Activated T-helper 17 cell treated with anti-CD3 and anti-CD28 coated beads, Interleukin-2, amount 50 U/mL, for 72 hours (primary cell): ENCODE results near the gene PCDH15. TPM values are rescaled to one million over a fixed set of nuclear protein-coding genes. Genes with fewer than 3 reads are reported as not detected.

ENCODE experiments used
- ATAC-seq: fragments of 150-1000 bp; cut with Tn5 transposase; replicated peaks from 2 replicates; pipeline ENCODE4 v1.10.0; 2021; ENCODE audit warnings: mild to moderate bottlenecking, moderate library complexity
- H3K27ac Mint-ChIP-seq: one replicate; pipeline ENCODE4 v1.8.0; 2022; ENCODE audit warnings: mixed read lengths
- H3K27me3 Mint-ChIP-seq: one replicate; pipeline ENCODE4 v1.8.0; 2022; ENCODE audit warnings: mixed read lengths
- H3K36me3 Mint-ChIP-seq: one replicate; pipeline ENCODE4 v1.8.0; 2022; ENCODE audit warnings: low read depth, mild to moderate bottlenecking, mixed read lengths
- H3K4me1 Mint-ChIP-seq: one replicate; pipeline ENCODE4 v1.8.0; 2022; ENCODE audit warnings: mixed read lengths
- H3K4me3 Mint-ChIP-seq: one replicate; pipeline ENCODE4 v1.8.0; 2022; ENCODE audit warnings: mild to moderate bottlenecking, mixed read lengths
- H3K9me3 Mint-ChIP-seq: one replicate; pipeline ENCODE4 v1.8.0; 2022; ENCODE audit warnings: mixed read lengths
- total RNA-seq, 2 donors: library from RNA; stranded (reverse); gene quantifications; one replicate each; pipeline ENCODE4 v1.2.3, GENCODE V29; 2022

Gene PCDH15
- not detected for total RNA-seq

DNA sequence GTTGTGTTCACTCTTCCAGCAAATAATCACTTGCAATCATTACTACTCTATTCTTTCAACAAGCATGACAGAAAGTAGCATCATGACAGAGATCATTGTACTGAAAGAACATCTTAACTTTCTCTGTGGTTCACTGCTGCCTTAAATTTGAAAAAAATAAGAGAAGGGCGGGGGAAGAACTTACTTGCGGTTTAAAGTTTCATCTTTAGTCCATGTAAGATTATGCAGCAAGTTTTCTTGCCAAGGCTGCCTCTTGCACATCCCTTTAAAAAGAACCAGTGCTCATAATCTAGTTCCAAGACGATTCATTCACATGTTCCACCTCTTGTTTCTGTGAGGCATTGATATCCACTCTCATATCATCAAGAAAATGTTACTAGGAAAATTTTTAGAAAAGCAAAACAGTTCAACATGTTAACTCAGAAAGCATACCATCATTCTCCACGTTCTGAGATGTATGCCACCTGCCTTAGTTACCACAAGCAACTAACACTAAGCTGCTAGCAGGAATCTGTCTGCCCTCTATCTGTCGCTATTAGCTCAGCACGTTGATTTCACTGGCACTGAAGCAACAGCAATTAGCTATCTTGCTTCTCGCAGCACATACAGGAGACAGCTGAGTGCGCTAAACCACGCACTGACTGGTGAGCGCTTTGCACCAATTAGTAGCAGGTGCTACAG, at the start of gene PCDH15:
Gene PCDH15 (minus strand): TSS at position 491 of the 681 bp plus-strand sequence. CDS start 136,969 bp downstream, outside the sequence.
- Mint-ChIP-seq H3K4me3 (no peak within 1 kb of the TSS), H3K9me3 (peaks cover 18% of the 10 kb centered on the region), H3K27me3 (no peaks in the 10 kb centered on the region), H3K4me1 (no peaks in the 10 kb centered on the region), H3K27ac (no peak within 1 kb of the TSS), H3K36me3 (no peaks in the 10 kb centered on the region)
- ATAC-seq, result no peak

DNA sequence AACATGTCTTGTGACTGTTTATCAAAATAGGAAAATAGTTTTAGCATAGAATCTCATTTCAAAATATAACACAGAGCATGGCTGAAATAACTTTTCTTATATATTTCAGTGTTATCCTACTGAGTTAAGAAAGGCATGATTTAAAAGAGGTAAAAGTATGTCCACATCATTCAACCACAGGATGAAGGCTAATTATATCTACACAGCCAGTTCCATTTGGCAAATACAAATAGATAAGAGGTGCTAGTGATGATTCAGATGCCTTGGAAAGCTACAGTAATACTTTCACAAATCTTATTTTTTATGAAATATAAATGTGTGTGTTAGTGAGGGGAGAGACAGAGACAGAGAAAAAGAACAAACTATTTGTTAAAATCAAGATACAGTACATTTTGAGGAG, 42.9 kb upstream of the PCDH15 start:
- Mint-ChIP-seq H3K4me1 (no peaks in the 10 kb centered on the region), H3K27ac (no peak overlapping the region), H3K36me3 (no peaks in the 10 kb centered on the region), H3K9me3 (peaks cover 15% of the 10 kb centered on the region), H3K4me3 (no peak overlapping the region), H3K27me3 (no peaks in the 10 kb centered on the region)
- no peak for ATAC-seq

- Mint-ChIP-seq H3K9me3 (peaks cover 15% of the 10 kb centered on the region), H3K4me3 (no peak overlapping the region), H3K36me3 (no peaks in the 10 kb centered on the region), H3K27me3 (no peaks in the 10 kb centered on the region), H3K27ac (no peak overlapping the region), H3K4me1 (no peaks in the 10 kb centered on the region)
- ATAC-seq, result no peak
Measured at GRCh38 chr10:54843085-54843646, 42.1 kb upstream of the PCDH15 start.

DNA sequence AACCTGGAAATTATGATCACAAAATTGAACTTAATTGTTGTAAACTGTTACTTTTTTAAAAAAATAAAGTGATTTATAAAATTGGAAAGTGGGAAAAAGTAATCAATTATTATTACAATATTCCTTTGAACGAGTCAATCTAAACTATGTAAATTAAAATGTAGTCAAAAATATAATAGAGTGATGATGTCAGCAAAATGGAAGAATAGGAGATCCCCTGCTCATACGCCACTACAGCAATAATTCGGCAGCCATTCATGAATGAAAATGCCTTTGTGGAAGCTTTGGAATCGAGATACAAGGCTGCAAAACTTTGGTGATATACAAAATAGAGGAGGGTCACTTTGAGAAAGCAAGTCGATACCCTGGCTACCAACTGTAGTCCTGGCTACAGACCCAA, 36.4 kb upstream of the PCDH15 start:
- Mint-ChIP-seq H3K4me1 (no peaks in the 10 kb centered on the region), H3K27me3 (no peaks in the 10 kb centered on the region), H3K4me3 (no peak overlapping the region), H3K27ac (no peak overlapping the region), H3K9me3 (peaks cover 19% of the 10 kb centered on the region), H3K36me3 (no peaks in the 10 kb centered on the region)
- ATAC-seq, result no peak

- Mint-ChIP-seq H3K4me1 (no peaks in the 10 kb centered on the region), H3K27me3 (no peaks in the 10 kb centered on the region), H3K4me3 (no peak overlapping the region), H3K9me3 (peaks cover 9% of the 10 kb centered on the region), H3K36me3 (no peaks in the 10 kb centered on the region), H3K27ac (no peak overlapping the region)
- no peak for ATAC-seq
Measured at GRCh38 chr10:54833029-54833428, 32.0 kb upstream of the PCDH15 start.

- Mint-ChIP-seq H3K4me1 (no peaks in the 10 kb centered on the region), H3K36me3 (no peaks in the 10 kb centered on the region), H3K27me3 (no peaks in the 10 kb centered on the region), H3K4me3 (no peak overlapping the region), H3K9me3 (peaks cover 8% of the 10 kb centered on the region), H3K27ac (no peak overlapping the region)
- no peak for ATAC-seq
Measured at GRCh38 chr10:54826994-54827560, 26.0 kb upstream of the PCDH15 start.

- H3K27ac Mint-ChIP-seq, result no peak overlapping the region
- H3K9me3 Mint-ChIP-seq, result peaks cover 16% of the 10 kb centered on the region
- no peaks in the 10 kb centered on the region for H3K27me3 Mint-ChIP-seq
- ATAC-seq, result no peak
- H3K4me1 Mint-ChIP-seq, result no peaks in the 10 kb centered on the region
- no peak overlapping the region for H3K4me3 Mint-ChIP-seq
- H3K36me3 Mint-ChIP-seq, result no peaks in the 10 kb centered on the region
Measured at GRCh38 chr10:54815583-54815982, 14.6 kb upstream of the PCDH15 start.

GRCh38 chr10:54808186-54808935, 7.3 kb upstream of the PCDH15 start:
- Mint-ChIP-seq H3K9me3 (peaks cover 7% of the 10 kb centered on the region), H3K27ac (no peak overlapping the region), H3K36me3 (no peaks in the 10 kb centered on the region), H3K4me3 (no peak overlapping the region), H3K27me3 (no peaks in the 10 kb centered on the region), H3K4me1 (no peaks in the 10 kb centered on the region)
- no peak for ATAC-seq

DNA sequence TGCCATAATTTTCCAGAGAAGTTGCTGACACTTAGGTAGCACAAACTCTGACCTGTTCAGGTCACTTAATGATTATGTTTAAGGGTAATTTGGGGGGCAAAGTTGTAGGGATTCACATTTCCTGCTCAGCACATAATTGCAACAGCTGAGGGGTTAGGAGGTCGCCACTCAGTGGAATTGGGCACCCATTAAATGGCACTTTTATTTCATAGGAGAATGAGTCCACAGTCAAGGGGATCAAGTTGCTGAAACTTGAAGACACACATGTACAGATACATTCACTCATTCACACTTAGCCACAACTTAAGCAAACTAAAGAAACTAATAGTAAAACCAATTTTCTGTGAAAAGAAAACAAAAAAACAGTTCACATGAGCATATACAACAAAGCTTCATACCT, 1.5 kb downstream of the PCDH15 start:
- Mint-ChIP-seq H3K4me3 (no peak overlapping the region), H3K36me3 (no peaks in the 10 kb centered on the region), H3K9me3 (peaks cover 19% of the 10 kb centered on the region), H3K4me1 (no peaks in the 10 kb centered on the region), H3K27ac (no peak overlapping the region), H3K27me3 (no peaks in the 10 kb centered on the region)
- no peak for ATAC-seq

DNA sequence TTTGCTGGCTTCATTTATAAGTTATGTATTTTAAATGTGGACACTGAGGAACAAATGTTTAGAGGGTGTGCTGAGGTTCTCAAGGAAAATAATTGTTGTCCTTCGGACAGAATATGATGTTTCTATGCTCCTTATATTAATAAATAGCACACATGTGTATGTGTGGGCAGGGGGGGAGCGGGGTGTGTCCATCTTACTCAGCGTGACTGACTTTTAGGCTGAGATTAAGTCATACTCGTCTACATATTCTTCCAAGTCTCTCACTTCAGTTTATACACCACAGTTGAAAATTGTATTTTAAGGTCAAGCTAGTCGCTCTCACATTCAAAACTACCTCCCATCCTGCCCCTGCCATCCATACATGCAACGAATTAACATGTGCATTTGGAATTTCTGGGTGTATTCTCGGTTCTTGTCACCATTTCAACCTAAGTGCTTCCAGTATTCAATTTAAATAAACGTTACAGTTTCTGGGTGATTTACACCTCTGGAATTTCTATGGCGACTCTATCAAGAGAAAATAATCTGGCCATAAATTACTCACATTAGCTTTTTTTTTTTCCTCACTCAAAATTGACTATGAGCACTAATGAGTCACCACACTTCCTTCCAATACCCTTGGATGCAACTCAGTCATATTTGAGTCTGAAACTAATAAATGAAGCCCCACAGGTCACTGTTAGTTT, 3.3 kb downstream of the PCDH15 start:
- Mint-ChIP-seq H3K4me1 (no peaks in the 10 kb centered on the region), H3K36me3 (no peaks in the 10 kb centered on the region), H3K27me3 (no peaks in the 10 kb centered on the region), H3K4me3 (no peak overlapping the region), H3K27ac (no peak overlapping the region), H3K9me3 (peaks cover 21% of the 10 kb centered on the region)
- ATAC-seq, result no peak

- no peak overlapping the region for H3K27ac Mint-ChIP-seq
- no peaks in the 10 kb centered on the region for H3K4me1 Mint-ChIP-seq
- ATAC-seq, result no peak
- H3K36me3 Mint-ChIP-seq, result no peaks in the 10 kb centered on the region
- H3K27me3 Mint-ChIP-seq, result no peaks in the 10 kb centered on the region
- no peak overlapping the region for H3K4me3 Mint-ChIP-seq
- peaks cover 21% of the 10 kb centered on the region for H3K9me3 Mint-ChIP-seq
Measured at GRCh38 chr10:54796881-54797280, 4.2 kb downstream of the PCDH15 start.

- H3K27me3 Mint-ChIP-seq, result no peaks in the 10 kb centered on the region
- H3K4me3 Mint-ChIP-seq, result no peak overlapping the region
- H3K27ac Mint-ChIP-seq, result no peak overlapping the region
- peaks cover 13% of the 10 kb centered on the region for H3K9me3 Mint-ChIP-seq
- ATAC-seq, result no peak
- H3K4me1 Mint-ChIP-seq, result no peaks in the 10 kb centered on the region
- H3K36me3 Mint-ChIP-seq, result no peaks in the 10 kb centered on the region
Measured at GRCh38 chr10:54776622-54777021, 24.4 kb downstream of the PCDH15 start.

DNA sequence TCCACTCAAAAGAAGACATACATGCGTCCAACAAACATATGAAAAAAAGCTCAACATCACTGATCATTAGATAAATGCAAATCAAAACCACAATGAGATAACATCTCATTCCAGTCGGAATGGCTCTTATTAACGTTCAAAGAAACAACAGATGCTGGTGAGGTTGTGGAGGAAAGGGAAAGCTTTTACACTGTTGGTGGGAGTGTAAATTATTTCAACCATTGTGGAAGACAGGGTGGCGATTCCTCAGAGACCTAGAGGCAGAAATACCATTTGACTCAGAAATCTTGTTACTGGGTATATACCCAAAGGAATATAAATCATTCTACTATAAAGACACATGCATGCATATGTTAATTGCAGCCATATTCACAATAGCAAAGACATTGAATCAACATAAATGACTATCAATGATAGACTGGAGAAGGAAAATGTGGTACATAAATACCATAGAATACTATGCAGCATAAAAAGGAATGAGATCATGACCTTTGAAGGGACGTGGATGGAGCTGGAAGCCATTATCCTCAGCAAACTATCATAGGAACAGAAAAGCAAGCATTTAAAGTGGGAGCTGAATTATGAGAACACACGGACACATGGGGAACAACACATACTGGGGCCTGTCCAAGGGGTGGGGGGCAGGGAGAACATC, 28.4 kb downstream of the PCDH15 start:
- H3K27me3 Mint-ChIP-seq, result no peaks in the 10 kb centered on the region
- peaks cover 22% of the 10 kb centered on the region for H3K9me3 Mint-ChIP-seq
- ATAC-seq, result no peak
- no peaks in the 10 kb centered on the region for H3K4me1 Mint-ChIP-seq
- no peak overlapping the region for H3K4me3 Mint-ChIP-seq
- H3K36me3 Mint-ChIP-seq, result no peaks in the 10 kb centered on the region
- no peak overlapping the region for H3K27ac Mint-ChIP-seq

GRCh38 chr10:54769051-54769450, 32.0 kb downstream of the PCDH15 start:
- Mint-ChIP-seq H3K4me3 (no peak overlapping the region), H3K27ac (no peak overlapping the region), H3K36me3 (no peaks in the 10 kb centered on the region), H3K9me3 (peaks cover 17% of the 10 kb centered on the region), H3K4me1 (no peaks in the 10 kb centered on the region), H3K27me3 (no peaks in the 10 kb centered on the region)
- no peak for ATAC-seq
